Stimulated activated CD8-positive, alpha-beta memory T cell treated with anti-CD3 and anti-CD28 coated beads, Interleukin-2, amount 100 ng/mL, for 48 hours (primary cell): ENCODE results near the gene MOGAT3.
A peak's percentile ranks its signal among the peaks of the same experiment; 100 is the strongest.

Experiments used
- DNase-seq, 2 donors: peaks; one replicate each; pipeline ENCODE4 v3.0.0-alpha.2; 2020; ENCODE audit warnings: low read depth in 2 of 2

The MOGAT3 gene

GRCh38 chr7:101233907-101234547 is 33.2 kb upstream of the MOGAT3 start:
- DNase-seq: no peak

- DNase-seq: no peak
Observed at GRCh38 chr7:101232141-101232850, 31.5 kb upstream of the MOGAT3 start.

GRCh38 chr7:101231644-101232043 is 30.8 kb upstream of the MOGAT3 start:
- no peak for DNase-seq

GRCh38 chr7:101226721-101227120 is 25.9 kb upstream of the MOGAT3 start:
- no peak for DNase-seq

GRCh38 chr7:101225650-101226049 is 24.8 kb upstream of the MOGAT3 start:
- no peak for DNase-seq

- DNase-seq: no peak
Observed at GRCh38 chr7:101223528-101223927, 22.7 kb upstream of the MOGAT3 start.

GRCh38 chr7:101222275-101222830 is 21.5 kb upstream of the MOGAT3 start:
- no peak for DNase-seq

GRCh38 chr7:101220295-101220694 is 19.5 kb upstream of the MOGAT3 start:
- no peak for DNase-seq

- DNase-seq: no peak
Observed at GRCh38 chr7:101218236-101219125, 17.6 kb upstream of the MOGAT3 start.

- peak; percentile 89 to 92 for DNase-seq
Observed at GRCh38 chr7:101217388-101218235, 16.8 kb upstream of the MOGAT3 start, which contains the start of the genes PLOD3 and ZNHIT1. TSS of gene PLOD3 (minus strand) at chr7:101217581. CDS start at chr7:101217274, 307 bp downstream. TSS of gene ZNHIT1 (plus strand) at chr7:101218165. CDS start at chr7:101218196, 31 bp downstream.

- no peak for DNase-seq
Observed at GRCh38 chr7:101216860-101217387, 16.1 kb upstream of the MOGAT3 start.

- DNase-seq: no peak
Observed at GRCh38 chr7:101216001-101216859, 15.4 kb upstream of the MOGAT3 start.

GRCh38 chr7:101212014-101212413 is 11.2 kb upstream of the MOGAT3 start:
- no peak for DNase-seq

- no peak for DNase-seq
Observed at GRCh38 chr7:101211501-101211900, 10.7 kb upstream of the MOGAT3 start.

- DNase-seq: no peak
Observed at GRCh38 chr7:101210143-101210542, 9.3 kb upstream of the MOGAT3 start.

GRCh38 chr7:101208794-101209193 is 8.0 kb upstream of the MOGAT3 start:
- no peak for DNase-seq

GRCh38 chr7:101207459-101207858 is 6.6 kb upstream of the MOGAT3 start:
- DNase-seq: no peak

GRCh38 chr7:101206665-101207042 is 5.8 kb upstream of the MOGAT3 start:
- DNase-seq: no peak

- DNase-seq: no peak
Observed at GRCh38 chr7:101205901-101206664, 5.2 kb upstream of the MOGAT3 start.
